CD8-positive, alpha-beta memory T cell (primary cell): ENCODE results near the gene CAPN8. TPM values are rescaled to one million over a fixed set of nuclear protein-coding genes. Genes with fewer than 3 reads are reported as not detected.

Source experiments
- CTCF ChIA-PET: fragments of 350-600 bp; sonication (Branson Sonifier 250); formaldehyde crosslinking; loops from one replicate; lab custom pipeline; 2021; ENCODE audit warnings: antibody characterized with exemption; lab: Charles Lee
- POLR2A ChIA-PET: fragments of 350-600 bp; sonication (Branson Sonifier 250); formaldehyde crosslinking; loops from one replicate; lab custom pipeline; 2021; ENCODE audit warnings: antibody characterized with exemption; lab: Charles Lee
- DNase-seq, 5 donors: peaks; one replicate each; pipeline versions ENCODE4 v3.0.0 to v3.0.0-alpha.2; 2020 to 2022; ENCODE audit warnings: mixed read lengths in 1 of 5
- H3K27ac ChIP-seq: one replicate; pipeline ENCODE4 v1.7.0; 2013; ENCODE audit warnings: low read depth, mild to moderate bottlenecking, low read length, moderate library complexity
- H3K27me3 ChIP-seq: 2 replicates; pipeline ENCODE4 v1.7.0; 2013; ENCODE audit warnings: low read length, mild to moderate bottlenecking; ENCODE audit not compliant: insufficient read depth, poor library complexity, severe bottlenecking
- H3K36me3 ChIP-seq: 2 replicates; pipeline ENCODE4 v1.7.0; 2013; ENCODE audit warnings: mild to moderate bottlenecking, low read length, moderate library complexity; ENCODE audit not compliant: insufficient read depth
- H3K4me1 ChIP-seq: 2 replicates; pipeline ENCODE4 v1.7.0; 2013; ENCODE audit warnings: mild to moderate bottlenecking, low read length, moderate library complexity; ENCODE audit not compliant: insufficient read depth
- H3K4me3 ChIP-seq: 2 replicates; pipeline ENCODE4 v1.7.0; 2013; ENCODE audit warnings: mild to moderate bottlenecking, low read length
- H3K9me3 ChIP-seq: 2 replicates; pipeline ENCODE4 v1.7.0; 2013; ENCODE audit warnings: mild to moderate bottlenecking, low read length
- H3K27ac Mint-ChIP-seq, 8 donors: one replicate each; pipeline ENCODE4 v1.8.0; 2020 to 2021; ENCODE audit warnings: mixed read lengths in 8 of 8, mild to moderate bottlenecking in 6 of 8, inconsistent platforms in 3 of 8, moderate library complexity in 3 of 8
- H3K27me3 Mint-ChIP-seq, 2 donors: one replicate each; pipeline ENCODE4 v1.8.0; 2020 to 2021; ENCODE audit warnings: mixed read lengths in 2 of 2, mild to moderate bottlenecking in 1 of 2, moderate library complexity in 1 of 2
- H3K36me3 Mint-ChIP-seq, 3 donors: one replicate each; pipeline ENCODE4 v1.8.0; 2020 to 2021; ENCODE audit warnings: mixed read lengths in 3 of 3, inconsistent platforms in 1 of 3, mild to moderate bottlenecking in 1 of 3
- H3K4me1 Mint-ChIP-seq, 3 donors: one replicate each; pipeline ENCODE4 v1.8.0; 2020 to 2021; ENCODE audit warnings: mixed read lengths in 3 of 3, inconsistent platforms in 1 of 3, mild to moderate bottlenecking in 1 of 3
- H3K4me3 Mint-ChIP-seq, 7 donors: one replicate each; pipeline ENCODE4 v1.8.0; 2020 to 2021; ENCODE audit warnings: mixed read lengths in 7 of 7, mild to moderate bottlenecking in 6 of 7, moderate library complexity in 4 of 7, inconsistent platforms in 2 of 7
- H3K9me3 Mint-ChIP-seq, 5 donors: one replicate each; pipeline ENCODE4 v1.8.0; 2020 to 2022; ENCODE audit warnings: mixed read lengths in 5 of 5, mild to moderate bottlenecking in 3 of 5, moderate library complexity in 2 of 5, inconsistent platforms in 1 of 5
- polyA plus RNA-seq: library from polyadenylated mRNA; unstranded; fragments of 300-500 nt; fragmentation: Illumina TruSeq; gene quantifications from one replicate; pipeline ENCODE4 v1.2.3, GENCODE V29; 2021
- total RNA-seq, 2 experiments: library from RNA; stranded (reverse); gene quantifications; one replicate each; pipeline ENCODE4 v1.2.3, GENCODE V29; 2021

The CAPN8 gene
- total and polyA plus RNA-seq, 3 experiments from 2014 or later = not detected

- H3K9me3 Mint-ChIP-seq = no peaks in the 10 kb centered on the region
- peak overlapping the region; percentile 70 to 96 (median 91) for H3K27ac Mint-ChIP-seq
- POLR2A ChIA-PET = interaction anchor here (0.6 to 2.5 kb wide), 5 partner anchors 9 to 135 kb away, joined by 3 to 16 read pairs (median 5); no protein-coding TSS in a partner anchor
Measured at GRCh38 chr1:223711747-223712193, 46.3 kb upstream of the CAPN8 start.

GRCh38 chr1:223711173-223711572 is 45.7 kb upstream of the CAPN8 start:
- Histone ChIP-seq H3K36me3 (no peaks in the 10 kb centered on the region), H3K4me1 (peaks cover 54% of the 10 kb centered on the region), H3K27ac (no peak overlapping the region), H3K4me3 (no peak overlapping the region), H3K27me3 (no peaks in the 10 kb centered on the region), H3K9me3 (no peaks in the 10 kb centered on the region)
- Mint-ChIP-seq H3K27me3 (no peaks in the 10 kb centered on the region), H3K9me3 (no peaks in the 10 kb centered on the region), H3K4me3 (peak overlapping the region; percentile 77 to 91 (median 84)), H3K36me3 (peaks cover 0 to 12% (median 0%) of the 10 kb centered on the region in 3 donors), H3K27ac (peak overlapping the region; percentile 70 to 96 (median 91)), H3K4me1 (peaks cover 43 to 58% (median 45%) of the 10 kb centered on the region in 3 donors)
- ChIA-PET CTCF (interaction anchor here (0.9 to 4.7 kb wide), 9 partner anchors 9 to 135 kb away, joined by 3 to 77 read pairs (median 5); partner anchors contain the start of gene TP53BP2), POLR2A (interaction anchor here (1.0 to 1.4 kb wide), 2 partner anchors 10 to 16 kb away, joined by 5 to 8 read pairs; no protein-coding TSS in a partner anchor)
- DNase-seq = no peak

More at GRCh38 chr1:223711747-223712193, 46.3 kb upstream of the CAPN8 start:
- peak overlapping the region; percentile 77 to 91 (median 84) for H3K4me3 Mint-ChIP-seq
- H3K4me1 Mint-ChIP-seq = peaks cover 49 to 64% (median 51%) of the 10 kb centered on the region in 3 donors
- Histone ChIP-seq H3K27me3 (no peaks in the 10 kb centered on the region), H3K27ac (peak overlapping the region; percentile 72), H3K4me1 (peaks cover 60% of the 10 kb centered on the region), H3K4me3 (peak overlapping the region; percentile 78), H3K9me3 (no peaks in the 10 kb centered on the region), H3K36me3 (no peaks in the 10 kb centered on the region)
- H3K36me3 Mint-ChIP-seq = peaks cover 0 to 13% (median 0%) of the 10 kb centered on the region in 3 donors
- CTCF ChIA-PET = interaction anchor here (0.9 to 4.7 kb wide), 12 partner anchors 10 to 134 kb away, joined by 3 to 77 read pairs (median 5); partner anchors contain the start of gene TP53BP2
- peak in 1 of 5 donors; percentile 53 for DNase-seq
- no peaks in the 10 kb centered on the region for H3K27me3 Mint-ChIP-seq

DNA sequence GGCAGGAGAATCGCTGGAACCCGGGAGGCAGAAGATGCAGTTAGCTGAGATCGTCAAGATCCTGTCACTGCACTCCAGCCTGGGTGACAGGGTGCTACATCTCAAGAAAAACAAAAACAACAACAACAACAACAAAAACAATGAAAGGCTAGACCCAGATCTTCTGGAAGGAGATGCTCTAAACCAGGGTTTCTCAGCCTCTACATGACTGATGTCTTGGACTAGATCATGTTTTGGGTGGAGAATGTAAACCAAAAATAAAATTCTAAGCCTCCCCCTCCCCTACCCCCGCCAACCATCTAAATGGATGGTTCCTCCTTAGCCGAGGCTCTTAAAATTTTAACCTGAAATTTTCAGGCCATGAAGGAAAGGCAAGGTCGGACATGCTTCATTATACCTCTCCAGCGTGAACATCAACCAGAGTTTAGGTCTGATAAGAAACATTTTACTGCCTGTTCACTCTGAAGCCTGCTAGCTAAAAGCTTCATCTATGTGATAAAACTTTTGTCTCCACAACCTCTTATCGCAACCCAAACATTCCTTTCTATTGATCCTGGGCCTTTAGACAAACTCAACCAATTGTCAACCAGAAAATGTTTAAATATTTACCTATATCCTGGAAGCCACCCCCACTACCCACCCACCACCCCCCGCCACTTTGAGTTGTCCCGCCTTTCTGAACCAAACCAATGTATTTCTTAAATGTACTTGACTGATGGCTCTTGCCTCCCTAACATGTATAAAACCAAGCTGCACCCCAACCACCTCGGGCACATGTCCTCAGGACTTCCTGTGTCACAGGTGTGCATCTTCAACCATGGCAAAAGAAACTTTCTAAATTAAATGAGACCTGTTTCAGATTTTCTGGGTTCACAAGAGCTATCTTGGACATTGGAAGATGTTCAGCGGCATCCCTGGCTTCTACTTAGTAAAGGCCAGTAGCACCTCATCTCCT is 45.0 kb upstream of the CAPN8 start:
- Mint-ChIP-seq H3K4me1 (peaks cover 36 to 51% (median 37%) of the 10 kb centered on the region in 3 donors), H3K27ac (peak overlapping the region in 7 of 8 donors; percentile 80 to 96 (median 91)), H3K9me3 (no peaks in the 10 kb centered on the region), H3K36me3 (peaks cover 0 to 12% (median 0%) of the 10 kb centered on the region in 3 donors), H3K4me3 (peak overlapping the region in 6 of 7 donors; percentile 2 to 90 (median 82)), H3K27me3 (no peaks in the 10 kb centered on the region)
- no peaks in the 10 kb centered on the region for H3K36me3 ChIP-seq
- peaks cover 47% of the 10 kb centered on the region for H3K4me1 ChIP-seq
- DNase-seq = no peak
- no peak overlapping the region for H3K4me3 ChIP-seq
- no peaks in the 10 kb centered on the region for H3K27me3 ChIP-seq
- ChIA-PET CTCF (interaction anchor here (0.9 to 4.7 kb wide), 7 partner anchors 9 to 136 kb away, joined by 3 to 77 read pairs (median 5); partner anchors contain the start of gene TP53BP2), POLR2A (no interaction called here)
- H3K27ac ChIP-seq = no peak overlapping the region
- H3K9me3 ChIP-seq = no peaks in the 10 kb centered on the region

DNA sequence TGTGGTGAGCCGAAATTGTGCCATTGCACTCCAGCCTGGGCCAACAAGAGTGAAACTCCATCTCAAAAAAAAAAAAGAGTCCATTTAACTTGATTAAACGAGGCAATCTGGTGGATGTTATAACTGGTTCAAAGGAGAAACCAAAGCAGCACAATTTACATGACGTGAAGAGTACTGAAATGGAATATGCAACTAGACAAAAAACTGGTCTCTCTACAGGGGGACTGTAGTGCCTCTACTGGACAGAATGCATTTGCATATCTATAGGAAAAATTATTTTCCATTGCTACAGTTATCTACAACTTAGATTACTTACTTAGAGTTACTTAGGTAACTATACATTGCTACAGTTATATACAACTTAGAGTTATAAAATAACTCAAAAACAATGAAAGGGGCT is 44.1 kb upstream of the CAPN8 start:
- ChIA-PET POLR2A (no interaction called here), CTCF (interaction anchor here (4.7 kb wide), 1 partner anchor 41 kb away, joined by 77 read pairs; no protein-coding TSS in a partner anchor)
- Mint-ChIP-seq H3K27me3 (no peaks in the 10 kb centered on the region), H3K4me1 (peaks cover 28 to 48% (median 29%) of the 10 kb centered on the region in 3 donors), H3K9me3 (no peaks in the 10 kb centered on the region), H3K27ac (peak overlapping the region in 4 of 8 donors; percentile 5 to 73 (median 54)), H3K36me3 (peaks cover 0 to 9% (median 0%) of the 10 kb centered on the region in 3 donors), H3K4me3 (peak overlapping the region in 1 of 7 donors; percentile 46)
- no peak overlapping the region for H3K4me3 ChIP-seq
- DNase-seq = no peak
- H3K9me3 ChIP-seq = no peaks in the 10 kb centered on the region
- H3K4me1 ChIP-seq = peaks cover 39% of the 10 kb centered on the region
- no peak overlapping the region for H3K27ac ChIP-seq
- no peaks in the 10 kb centered on the region for H3K27me3 ChIP-seq
- H3K36me3 ChIP-seq = no peaks in the 10 kb centered on the region

GRCh38 chr1:223708651-223709268 is 43.3 kb upstream of the CAPN8 start:
- Mint-ChIP-seq H3K27ac (peak overlapping the region in 6 of 8 donors; percentile 11 to 94 (median 64)), H3K4me1 (peaks cover 19 to 39% (median 21%) of the 10 kb centered on the region in 3 donors), H3K4me3 (peak overlapping the region in 1 of 7 donors; percentile 62), H3K9me3 (no peaks in the 10 kb centered on the region), H3K27me3 (no peaks in the 10 kb centered on the region), H3K36me3 (peaks cover 0 to 8% (median 0%) of the 10 kb centered on the region in 3 donors)
- Histone ChIP-seq H3K4me1 (peaks cover 30% of the 10 kb centered on the region), H3K9me3 (no peaks in the 10 kb centered on the region), H3K27me3 (no peaks in the 10 kb centered on the region), H3K36me3 (no peaks in the 10 kb centered on the region), H3K4me3 (no peak overlapping the region), H3K27ac (no peak overlapping the region)
- DNase-seq = no peak
- ChIA-PET POLR2A (no interaction called here), CTCF (interaction anchor here (2.7 kb wide), 2 partner anchors 10 to 41 kb away, joined by 13 to 21 read pairs; no protein-coding TSS in a partner anchor)

- CTCF ChIA-PET = interaction anchor here (1.2 to 2.7 kb wide), 3 partner anchors 9 to 42 kb away, joined by 7 to 21 read pairs (median 13); no protein-coding TSS in a partner anchor
- H3K4me1 Mint-ChIP-seq = peaks cover 13 to 31% (median 15%) of the 10 kb centered on the region in 3 donors
- no peak for DNase-seq
- Histone ChIP-seq H3K27ac (no peak overlapping the region), H3K4me3 (no peak overlapping the region), H3K36me3 (no peaks in the 10 kb centered on the region), H3K27me3 (no peaks in the 10 kb centered on the region), H3K4me1 (peaks cover 22% of the 10 kb centered on the region), H3K9me3 (no peaks in the 10 kb centered on the region)
- H3K27ac Mint-ChIP-seq = peak overlapping the region in 3 of 8 donors; percentile 27 to 55 (median 52)
- H3K4me3 Mint-ChIP-seq = peak overlapping the region in 1 of 7 donors; percentile 62
- H3K36me3 Mint-ChIP-seq = peaks cover 0 to 1% (median 0%) of the 10 kb centered on the region in 3 donors
- no peaks in the 10 kb centered on the region for H3K9me3 Mint-ChIP-seq
- POLR2A ChIA-PET = no interaction called here
- H3K27me3 Mint-ChIP-seq = no peaks in the 10 kb centered on the region
Measured at GRCh38 chr1:223708001-223708359, 42.5 kb upstream of the CAPN8 start.

DNA sequence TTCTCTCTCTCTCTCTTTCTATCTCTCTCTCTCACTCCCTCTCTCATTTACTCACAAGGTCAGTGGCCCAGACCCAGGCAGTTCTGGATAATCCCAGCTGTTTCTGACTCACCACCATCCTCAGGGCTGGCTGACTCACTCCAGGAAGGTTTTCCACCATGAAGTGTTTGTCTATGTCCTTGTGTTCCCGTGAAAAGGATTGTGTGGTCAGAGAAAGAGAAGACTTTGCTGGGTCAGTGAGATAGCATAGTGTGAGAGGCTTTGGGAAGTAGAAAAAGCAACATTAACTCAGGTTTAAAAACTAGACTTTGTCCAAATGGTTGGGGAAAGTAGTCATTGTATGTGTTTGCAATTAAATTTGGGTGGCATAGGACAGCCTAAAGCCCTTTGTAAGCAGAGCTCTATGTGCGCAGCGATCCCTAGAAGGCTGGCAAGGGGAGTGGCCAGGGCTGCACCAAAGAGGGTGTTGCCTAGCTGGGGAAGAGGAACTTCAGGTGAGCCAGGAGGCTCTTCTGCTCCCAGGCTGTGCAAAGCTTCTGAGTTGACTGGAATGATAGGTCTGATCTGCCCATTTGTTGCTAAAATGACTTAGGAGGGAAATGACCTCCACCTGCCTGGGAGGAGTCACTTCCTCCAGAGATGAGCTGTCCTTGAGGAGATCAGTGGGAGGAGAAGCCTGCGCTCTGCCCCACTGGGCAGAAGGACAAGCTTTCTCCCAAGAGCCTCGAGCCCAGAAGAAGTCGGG is 41.9 kb upstream of the CAPN8 start:
- ChIA-PET CTCF (interaction anchor here (1.2 to 2.7 kb wide), 3 partner anchors 9 to 42 kb away, joined by 7 to 21 read pairs (median 13); no protein-coding TSS in a partner anchor), POLR2A (no interaction called here)
- Mint-ChIP-seq H3K27me3 (no peaks in the 10 kb centered on the region), H3K27ac (peak overlapping the region in 3 of 8 donors; percentile 41 to 51 (median 48)), H3K36me3 (no peaks in the 10 kb centered on the region), H3K4me1 (peaks cover 13 to 30% (median 15%) of the 10 kb centered on the region in 3 donors), H3K9me3 (no peaks in the 10 kb centered on the region), H3K4me3 (peak overlapping the region in 1 of 7 donors; percentile 16)
- no peak for DNase-seq
- peak overlapping the region; percentile 44 for H3K27ac ChIP-seq
- H3K36me3 ChIP-seq = no peaks in the 10 kb centered on the region
- H3K4me3 ChIP-seq = no peak overlapping the region
- peaks cover 22% of the 10 kb centered on the region for H3K4me1 ChIP-seq
- no peaks in the 10 kb centered on the region for H3K27me3 ChIP-seq
- H3K9me3 ChIP-seq = no peaks in the 10 kb centered on the region
